COLO829 (cell line): ENCODE results near the gene RNU1-3.
A peak's percentile ranks its signal among the peaks of the same experiment; 100 is the strongest.
"Not testable (repeated sequence)": the region's sequence is repeated elsewhere in the genome, so short reads cannot be mapped to it uniquely, and the experiment has no call there.

ENCODE experiments used
- DNase-seq: peaks from one replicate; pipeline ENCODE4 v3.0.0; 2012; ENCODE audit warnings: low spot score

RNU1-3 gene

DNA sequence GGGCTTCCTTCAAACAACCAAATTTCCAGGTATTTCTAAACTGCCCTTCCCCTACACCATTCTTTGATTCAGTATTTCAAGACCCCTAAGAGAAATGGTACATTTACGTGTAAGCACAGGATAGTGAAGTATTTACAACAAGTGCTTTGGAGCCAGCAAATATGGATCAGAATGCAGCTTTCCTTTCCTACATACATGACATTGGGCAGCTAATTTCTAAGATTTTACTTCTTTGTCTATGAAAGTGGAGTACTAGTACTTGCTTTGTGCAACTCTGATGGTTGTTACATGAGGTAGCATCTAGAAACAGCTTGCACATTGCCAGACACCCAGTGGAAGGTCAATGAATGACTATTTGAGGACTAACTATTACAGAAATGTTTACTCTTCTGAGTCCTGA is 15.2 kb downstream of the RNU1-3 start:
- not testable (repeated sequence) for DNase-seq

DNA sequence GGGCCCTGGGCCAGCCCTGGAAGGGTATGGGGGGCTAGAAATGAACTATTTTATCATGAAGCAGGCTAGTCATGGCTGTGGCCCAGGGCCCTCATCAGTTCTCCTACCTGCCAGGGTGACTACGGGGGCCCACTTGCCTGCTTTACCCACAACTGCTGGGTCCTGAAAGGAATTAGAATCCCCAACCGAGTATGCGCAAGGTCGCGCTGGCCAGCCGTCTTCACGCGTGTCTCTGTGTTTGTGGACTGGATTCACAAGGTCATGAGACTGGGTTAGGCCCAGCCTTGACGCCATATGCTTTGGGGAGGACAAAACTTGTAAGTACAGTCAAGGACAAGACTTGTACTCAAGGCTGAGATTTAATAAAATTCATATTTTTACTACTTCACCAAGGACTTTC is 16.8 kb downstream of the RNU1-3 start:
- DNase-seq = not testable (repeated sequence)

DNA sequence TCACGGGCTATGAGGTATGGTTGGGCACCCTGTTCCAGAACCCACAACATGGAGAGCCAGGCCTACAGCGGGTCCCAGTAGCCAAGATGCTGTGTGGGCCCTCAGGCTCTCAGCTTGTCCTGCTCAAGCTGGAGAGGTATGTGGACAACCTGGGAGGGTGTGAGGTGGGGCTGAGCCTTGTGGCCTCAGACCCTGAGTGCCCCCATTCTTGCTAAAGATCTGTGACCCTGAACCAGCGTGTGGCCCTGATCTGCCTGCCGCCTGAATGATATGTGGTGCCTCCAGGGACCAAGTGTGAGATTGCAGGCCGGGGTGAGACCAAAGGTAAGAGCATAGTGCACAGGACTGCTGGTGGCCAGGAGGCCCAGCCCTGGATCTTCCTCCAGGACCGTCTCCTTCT is 17.4 kb downstream of the RNU1-3 start:
- DNase-seq = not testable (repeated sequence)

DNA sequence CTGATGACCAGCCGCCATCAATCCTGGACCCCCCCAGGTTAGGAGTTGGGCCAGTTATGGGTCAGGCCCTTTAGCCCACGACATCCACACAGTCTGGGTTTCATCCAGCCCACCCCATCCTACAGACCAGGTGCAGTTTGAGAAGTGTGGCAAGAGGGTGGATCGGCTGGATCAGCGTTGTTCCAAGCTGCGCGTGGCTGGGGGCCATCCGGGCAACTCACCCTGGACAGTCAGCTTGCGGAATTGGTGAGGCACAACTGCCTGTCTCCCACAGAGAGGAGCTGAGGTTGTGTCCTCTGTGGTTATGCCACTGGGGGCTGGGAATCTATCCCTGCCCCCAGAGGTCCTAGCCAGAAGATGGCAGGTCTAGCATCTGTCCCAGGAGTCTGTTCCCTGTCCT is 18.0 kb downstream of the RNU1-3 start:
- not testable (repeated sequence) for DNase-seq

DNA sequence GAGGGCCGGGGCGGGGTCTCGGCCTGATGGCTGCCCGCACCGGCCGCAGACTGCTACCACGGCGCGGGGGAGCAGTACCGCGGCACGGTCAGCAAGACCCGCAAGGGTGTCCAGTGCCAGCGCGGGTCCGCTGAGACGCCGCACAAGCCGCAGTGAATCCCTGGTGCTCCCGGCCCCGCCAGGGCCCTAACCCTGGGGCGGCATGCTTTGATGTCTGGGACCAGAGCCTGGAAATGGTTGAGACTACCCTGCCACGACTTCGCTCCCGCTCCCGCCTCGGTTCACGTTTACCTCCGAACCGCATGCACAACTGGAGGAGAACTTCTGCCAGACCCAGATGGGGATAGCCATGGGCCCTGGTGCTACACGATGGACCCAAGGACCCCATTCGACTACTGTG is 18.5 kb downstream of the RNU1-3 start:
- not testable (repeated sequence) for DNase-seq

DNA sequence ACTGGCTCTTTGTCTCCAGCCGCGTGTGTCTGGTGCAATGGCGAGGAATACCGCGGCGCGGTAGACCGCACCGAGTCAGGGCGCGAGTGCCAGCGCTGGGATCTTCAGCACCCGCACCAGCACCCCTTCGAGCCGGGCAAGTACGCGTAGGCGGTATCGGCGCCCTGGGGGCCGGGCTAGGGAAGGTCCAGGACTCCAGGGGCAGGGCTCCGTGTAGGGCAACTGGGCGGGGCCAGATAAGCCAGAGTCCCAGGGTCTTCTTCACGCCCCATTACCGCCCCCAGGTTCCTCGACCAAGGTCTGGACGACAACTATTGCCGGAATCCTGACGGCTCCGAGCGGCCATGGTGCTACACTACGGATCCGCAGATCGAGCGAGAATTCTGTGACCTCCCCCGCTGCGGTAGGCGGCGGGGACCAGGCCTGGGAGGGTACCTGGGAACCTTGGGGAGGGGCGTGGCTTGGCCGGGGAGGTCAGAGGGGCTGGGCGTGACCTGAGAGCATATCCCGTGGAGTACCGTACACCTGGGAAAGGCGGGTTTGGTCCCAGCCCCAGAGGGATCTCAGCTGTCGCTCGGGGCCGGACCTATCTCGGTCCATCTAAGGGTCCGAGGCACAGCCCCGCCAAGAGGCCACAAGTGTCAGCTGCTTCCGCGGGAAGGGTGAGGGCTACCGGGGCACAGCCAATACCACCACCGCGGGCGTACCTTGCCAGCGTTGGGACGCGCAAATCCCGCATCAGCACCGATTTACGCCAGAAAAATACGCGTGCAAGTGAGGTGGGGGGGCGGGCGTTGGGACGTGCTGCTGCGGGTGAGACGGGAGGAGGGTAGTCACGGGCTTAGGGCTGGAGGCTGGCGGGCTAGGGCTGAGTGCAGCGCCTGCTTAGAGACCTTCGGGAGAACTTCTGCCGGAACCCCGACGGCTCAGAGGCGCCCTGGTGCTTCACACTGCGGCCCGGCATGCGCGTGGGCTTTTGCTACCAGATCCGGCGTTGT is 19.3 kb downstream of the RNU1-3 start:
- DNase-seq = not testable (repeated sequence)

DNA sequence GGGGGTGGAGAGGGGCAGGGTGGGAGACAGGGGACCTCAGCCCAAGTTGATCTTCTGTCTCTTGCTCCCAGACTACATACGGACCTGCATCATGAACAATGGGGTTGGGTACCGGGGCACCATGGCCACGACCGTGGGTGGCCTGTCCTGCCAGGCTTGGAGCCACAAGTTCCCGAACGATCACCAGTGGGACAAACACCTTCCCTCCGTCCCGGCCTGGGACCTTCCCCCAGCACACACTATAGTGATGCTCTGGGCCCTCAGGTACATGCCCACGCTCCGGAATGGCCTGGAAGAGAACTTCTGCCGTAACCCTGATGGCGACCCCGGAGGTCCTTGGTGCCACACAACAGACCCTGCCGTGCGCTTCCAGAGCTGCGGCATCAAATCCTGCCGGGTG is 20.0 kb downstream of the RNU1-3 start:
- DNase-seq = not testable (repeated sequence)

DNA sequence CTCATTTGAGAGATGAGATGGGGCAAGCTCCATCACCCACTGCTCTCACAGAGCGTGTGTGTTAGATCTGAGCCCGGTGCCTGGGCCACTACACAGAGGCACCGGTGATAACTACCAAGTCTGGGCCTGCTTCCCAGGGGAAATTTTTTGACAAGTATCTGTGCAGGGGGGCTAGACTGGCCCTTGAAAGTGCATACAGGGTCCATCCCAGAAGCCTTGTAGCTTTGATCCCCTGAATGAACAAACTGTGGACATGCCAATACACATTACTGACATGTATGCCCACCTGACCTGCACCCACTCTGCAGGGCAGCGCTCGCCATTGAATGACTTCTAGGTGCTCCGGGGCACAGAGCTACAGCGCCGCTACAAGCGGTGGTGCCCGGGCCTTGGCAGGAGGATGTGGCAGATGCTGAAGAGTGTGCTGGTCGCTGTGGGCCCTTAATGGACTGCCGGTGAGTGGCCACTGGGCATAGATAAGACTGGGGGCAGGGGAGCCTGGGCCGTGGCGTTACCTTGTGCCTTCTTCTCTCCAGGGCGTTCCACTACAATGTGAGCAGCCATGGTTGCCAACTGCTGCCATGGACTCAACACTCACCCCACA is 20.6 kb downstream of the RNU1-3 start:
- DNase-seq = not testable (repeated sequence)

DNA sequence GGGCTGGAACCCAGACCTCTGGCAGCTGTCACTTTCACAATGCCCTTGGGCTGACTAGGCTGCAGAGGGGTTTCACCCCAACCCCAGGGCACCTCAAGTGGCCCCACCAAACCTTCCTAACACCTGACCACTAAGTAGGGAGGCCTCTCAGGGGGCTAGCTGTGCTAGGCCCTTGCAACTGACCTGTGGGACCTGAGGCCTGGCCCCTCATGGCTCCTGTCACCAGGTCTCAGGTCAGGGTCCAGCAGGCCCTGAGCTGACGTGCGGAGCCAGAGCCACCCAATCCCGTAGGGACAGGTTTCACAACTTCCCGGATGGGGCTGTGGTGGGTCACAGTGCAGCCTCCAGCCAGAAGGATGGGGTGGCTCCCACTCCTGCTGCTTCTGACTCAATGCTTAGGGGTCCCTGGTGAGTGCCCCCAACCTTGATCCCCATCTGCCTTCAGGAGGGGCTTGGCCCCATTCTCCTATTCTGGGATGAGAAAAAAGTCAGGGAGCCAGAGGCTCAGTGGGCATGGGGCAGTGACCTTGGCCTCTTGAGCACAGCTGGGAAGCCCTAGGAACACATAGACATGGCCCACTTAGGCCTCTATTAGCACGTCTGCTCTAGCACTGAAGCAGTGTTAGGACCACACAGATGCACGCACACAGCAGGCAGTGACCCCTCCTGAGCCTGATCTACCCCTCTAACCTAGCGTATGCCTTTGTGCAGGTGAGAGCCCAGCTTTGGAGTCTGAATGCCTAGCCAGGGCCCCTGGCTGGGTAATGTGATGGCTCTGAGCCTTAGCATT is 21.3 kb downstream of the RNU1-3 start:
- not testable (repeated sequence) for DNase-seq

DNA sequence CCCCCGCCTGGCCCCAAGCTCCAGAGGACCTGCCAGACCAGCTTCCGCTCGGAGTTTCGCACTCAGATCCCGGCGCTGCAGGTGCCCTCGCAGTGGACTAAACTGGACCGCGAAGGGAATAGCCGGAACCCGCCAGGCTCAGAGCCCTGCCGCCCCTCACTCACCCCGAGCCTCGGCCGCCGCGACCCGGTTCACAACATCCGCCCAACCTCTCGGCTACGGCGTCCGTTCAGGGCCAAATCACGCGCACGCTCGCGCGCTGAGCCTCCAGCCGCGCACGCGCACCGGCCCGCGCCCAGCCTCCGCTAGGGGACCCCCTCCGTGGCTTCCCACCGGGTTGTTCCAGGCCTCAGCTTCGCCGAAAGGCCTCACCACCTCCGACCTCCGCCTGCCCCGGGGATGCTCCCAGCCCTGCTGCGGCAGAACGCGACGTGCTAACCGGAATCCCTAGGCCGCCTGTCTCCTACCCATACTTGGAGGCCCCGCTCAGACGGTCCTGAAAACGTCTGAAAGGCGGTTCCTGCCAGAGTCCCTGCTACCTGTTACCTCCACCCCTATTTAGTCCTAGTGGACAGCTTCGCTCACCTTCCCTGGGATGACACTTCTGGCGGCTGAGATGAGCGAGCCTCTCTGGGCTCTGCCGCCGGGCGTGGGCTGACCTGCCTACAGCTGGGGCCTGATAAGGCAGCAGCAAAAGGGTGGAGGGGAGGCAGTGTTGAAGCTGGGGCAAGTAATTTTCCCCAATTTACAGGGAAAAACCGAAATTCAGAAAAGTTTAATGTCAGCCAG is 22.1 kb downstream of the RNU1-3 start:
- DNase-seq = peak; percentile 96

DNA sequence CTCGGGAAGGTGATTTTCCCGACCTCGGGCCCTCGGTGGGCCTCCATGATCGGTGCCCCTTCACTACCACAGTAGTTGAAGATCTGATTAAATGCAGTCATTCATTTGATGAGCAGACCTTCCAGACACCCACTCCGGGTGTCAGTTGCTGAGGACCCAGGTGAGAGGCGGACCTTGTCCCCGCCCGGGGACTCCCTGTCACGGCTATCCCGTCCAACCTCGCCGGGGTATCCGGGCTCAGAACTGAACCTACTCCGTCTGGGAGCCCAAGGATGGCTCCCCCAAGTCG is 22.6 kb downstream of the RNU1-3 start:
- no peak for DNase-seq

DNA sequence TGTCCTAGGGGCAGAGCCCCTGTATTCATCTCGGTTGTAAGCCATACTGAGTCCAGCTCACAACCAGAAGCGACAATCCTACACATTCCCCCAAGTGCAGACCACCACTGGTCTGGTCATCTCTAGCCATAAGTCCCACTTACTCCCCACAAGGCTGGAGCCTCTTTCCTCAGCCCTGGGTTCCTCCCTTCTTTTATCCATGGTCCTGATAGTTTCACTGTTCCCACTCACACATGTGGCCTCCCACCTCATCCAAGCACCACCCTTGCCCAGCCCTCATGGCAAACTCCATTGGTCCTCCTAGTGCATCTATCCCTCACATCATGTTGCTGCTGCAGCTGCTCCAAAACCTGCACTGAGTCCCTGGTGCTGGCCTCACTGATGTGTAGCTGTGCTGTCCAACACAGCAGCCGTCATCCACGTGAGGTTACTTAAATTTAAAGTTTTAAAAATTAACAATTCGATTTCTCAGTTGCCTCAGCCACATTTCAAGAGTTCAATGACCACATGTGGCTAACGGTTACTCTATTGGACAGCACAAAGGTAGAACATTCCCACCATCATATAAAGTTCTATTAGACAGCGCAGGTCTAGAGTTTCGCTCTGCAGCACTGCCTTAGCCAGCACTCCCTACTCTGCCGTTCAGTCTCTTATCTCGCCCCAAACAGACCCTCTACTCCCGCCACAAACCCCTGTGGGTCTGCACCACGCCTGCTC is 23.1 kb downstream of the RNU1-3 start:
- DNase-seq = not testable (repeated sequence)

DNA sequence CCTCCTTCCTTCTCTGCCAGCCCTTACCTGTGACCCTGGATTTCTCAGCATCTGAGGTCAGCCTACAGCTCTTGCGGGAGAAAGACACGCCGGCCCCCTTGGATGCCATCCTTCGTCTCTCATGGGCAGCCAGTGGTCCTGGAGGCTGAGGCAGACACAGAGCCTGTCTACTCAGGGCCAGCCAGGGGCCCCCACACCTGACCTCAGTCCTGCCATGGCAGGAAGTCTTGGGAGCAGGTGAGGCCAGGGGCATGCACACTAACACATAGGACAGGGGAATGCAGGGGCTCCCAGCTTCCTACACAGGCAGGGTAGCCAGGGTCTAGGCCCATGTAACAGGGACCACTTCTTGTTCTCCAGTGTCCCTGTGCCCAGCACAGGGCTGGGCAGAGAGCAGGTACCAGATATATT is 23.7 kb downstream of the RNU1-3 start:
- DNase-seq = not testable (repeated sequence)

DNA sequence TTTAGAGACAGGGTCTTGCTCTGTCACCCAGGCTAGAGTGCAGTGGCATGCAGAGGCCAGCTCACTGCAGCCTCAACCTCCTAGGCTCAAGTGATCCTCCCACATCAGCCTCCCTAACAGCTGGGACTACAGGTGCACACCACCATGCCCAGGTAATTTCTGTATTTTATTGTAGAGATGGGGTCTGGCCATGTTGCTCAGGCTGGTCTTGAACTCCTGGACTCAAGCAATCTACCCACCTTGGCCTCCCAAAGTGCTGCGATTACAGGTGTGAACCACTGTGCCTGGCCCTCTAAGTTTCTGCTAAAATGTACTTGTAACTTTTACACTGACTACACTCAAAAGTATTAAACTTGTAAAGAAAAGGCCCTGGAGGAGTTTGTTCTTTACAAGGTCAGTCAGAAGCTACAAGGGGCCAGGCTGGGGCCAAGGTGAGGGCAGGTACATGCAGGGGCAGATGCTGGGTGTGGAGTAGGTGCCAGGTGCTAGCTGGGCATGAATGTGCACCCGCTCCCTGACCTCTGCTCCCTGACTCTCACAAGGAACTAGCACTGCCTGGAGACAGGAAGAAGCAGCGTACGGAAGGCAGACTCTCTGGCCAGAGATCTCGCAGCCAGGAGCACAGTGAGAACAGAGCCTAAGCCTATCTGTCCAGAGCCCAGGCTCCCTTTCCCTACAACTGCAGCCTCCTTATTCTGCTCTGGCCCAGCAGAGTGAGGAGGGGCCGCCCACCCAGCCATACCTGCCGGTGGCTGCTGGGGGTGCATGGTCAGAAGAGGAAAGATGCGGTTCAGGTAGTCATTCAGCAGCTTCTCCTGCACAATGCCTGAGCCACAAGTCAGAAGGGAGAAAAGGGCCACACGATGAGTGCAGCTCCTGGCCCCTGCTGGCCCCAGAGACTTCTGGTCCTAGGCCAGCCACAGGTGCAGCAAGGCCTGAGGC is 24.5 kb downstream of the RNU1-3 start:
- DNase-seq = not testable (repeated sequence)

DNA sequence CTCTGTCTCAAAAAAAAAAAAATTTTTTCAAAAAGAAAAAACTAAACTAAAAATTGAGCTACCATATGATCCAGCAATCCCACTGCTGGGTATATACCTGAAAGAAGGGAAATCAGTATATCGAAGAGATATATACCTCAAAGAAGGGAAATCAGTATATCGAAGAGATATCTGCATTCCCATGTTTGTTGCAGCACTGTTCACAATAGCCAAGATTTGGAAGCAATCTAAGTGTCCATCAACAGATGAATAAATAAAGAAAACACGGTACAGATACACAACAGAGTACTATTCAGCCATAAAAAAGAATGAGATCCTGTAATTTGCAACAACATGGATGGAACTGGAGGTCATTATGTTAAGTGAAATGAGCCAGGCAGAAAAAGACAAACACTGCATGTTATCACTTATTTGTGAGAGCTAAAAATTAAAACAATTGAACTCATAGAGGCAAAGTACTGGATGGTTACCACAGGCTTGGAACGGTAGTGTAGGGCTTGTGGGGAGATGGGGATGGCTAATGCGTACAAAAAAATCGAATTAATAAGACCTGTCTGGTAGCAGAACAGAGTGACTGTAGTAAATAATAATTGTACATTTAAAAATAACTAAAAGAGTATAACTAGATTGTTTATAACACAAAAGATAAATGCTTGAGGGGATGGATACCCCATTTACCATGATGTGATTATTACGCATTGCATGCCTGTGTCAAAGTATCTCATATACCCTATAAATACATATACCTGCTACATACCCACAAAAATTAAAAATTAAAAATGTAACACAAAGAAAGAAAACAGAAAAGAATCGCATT is 25.4 kb downstream of the RNU1-3 start:
- DNase-seq = not testable (repeated sequence)

DNA sequence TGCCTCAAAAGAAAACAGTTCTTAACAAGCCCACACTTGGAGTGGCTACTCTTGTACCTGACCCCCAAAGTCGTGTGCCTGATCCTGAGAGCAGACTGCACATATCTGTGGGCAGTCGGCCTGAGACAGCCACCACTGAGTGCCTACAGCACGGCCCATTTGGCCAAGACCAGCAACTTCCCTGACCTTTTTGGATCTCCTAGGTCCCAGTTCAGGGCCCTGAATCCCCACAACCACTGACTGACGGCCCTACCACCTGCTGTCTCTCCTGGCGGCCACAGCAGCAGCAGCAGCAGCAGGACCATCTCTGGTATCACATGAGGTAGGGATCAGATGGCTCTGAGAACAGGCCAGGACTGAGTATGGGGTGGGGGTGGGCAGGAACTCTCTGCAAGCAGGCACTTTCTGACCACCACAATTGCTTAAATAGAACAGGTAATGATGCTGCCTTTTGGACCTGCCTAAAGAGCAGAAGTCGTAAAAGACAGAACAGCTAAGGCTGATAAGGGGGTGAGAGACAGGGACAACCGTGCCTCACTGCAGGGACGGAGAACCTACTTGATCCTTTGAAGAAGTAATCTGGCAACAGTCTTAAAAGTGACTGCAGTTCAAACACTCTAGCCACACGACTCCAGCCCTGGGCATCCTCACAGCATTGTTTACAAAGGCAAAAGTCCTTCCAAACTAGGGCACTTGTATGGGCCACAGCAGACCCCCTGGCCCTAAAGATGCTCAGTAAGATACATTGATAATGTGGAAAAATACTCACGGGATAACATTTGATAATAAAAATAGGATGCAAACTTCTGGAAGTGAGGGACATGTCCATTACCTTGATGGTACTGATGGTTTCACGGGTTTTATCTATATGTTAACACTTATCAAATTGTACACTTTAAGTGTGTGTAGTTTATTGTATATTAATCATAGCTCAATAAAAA is 27.4 kb downstream of the RNU1-3 start:
- DNase-seq = not testable (repeated sequence)

DNA sequence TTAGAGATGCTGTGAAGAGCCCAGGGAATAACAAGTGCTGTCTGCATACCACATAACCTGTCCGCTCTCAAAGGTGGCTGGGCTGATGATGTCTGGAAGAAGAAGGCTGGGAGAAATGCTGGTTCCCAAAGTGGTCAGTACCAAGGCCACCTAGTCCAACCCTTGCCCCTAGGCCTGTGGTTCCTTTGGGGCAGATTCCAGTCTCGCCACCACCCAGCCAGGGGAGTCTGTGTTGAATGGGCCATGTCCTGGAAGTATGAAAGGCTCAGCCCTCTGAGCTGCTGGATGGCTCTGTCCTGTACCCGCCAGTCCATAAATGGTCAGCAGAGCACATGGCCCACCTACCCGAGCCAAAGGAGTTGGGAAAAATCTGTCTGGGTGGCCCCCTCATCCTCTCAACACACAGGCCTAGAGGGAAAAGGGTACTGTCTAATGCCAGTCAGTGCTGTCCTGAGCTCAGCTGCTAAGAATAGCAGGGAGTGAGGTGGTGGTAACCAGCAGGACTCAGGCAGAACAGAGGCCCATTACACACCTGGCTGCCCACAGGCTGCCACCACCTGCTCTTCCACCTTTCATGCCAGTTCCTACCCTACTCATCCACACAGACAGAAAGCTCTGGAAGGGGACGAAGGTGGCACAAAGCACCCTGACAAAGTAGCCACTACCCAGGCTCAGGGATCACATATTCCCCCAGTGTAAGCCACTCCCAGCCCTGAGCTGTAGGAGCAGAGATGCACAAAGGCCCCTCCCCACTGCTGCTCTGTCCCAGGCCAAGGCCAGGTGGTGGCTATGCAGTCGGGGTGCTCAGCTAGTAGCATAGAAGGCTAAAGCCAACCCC is 28.6 kb downstream of the RNU1-3 start:
- not testable (repeated sequence) for DNase-seq
